ENCODE measurements around the gene GPR62.
"Not testable (repeated sequence)": the region's sequence is repeated elsewhere in the genome, so short reads cannot be mapped to it uniquely, and the experiment has no call there.

Gene GPR62

DNA sequence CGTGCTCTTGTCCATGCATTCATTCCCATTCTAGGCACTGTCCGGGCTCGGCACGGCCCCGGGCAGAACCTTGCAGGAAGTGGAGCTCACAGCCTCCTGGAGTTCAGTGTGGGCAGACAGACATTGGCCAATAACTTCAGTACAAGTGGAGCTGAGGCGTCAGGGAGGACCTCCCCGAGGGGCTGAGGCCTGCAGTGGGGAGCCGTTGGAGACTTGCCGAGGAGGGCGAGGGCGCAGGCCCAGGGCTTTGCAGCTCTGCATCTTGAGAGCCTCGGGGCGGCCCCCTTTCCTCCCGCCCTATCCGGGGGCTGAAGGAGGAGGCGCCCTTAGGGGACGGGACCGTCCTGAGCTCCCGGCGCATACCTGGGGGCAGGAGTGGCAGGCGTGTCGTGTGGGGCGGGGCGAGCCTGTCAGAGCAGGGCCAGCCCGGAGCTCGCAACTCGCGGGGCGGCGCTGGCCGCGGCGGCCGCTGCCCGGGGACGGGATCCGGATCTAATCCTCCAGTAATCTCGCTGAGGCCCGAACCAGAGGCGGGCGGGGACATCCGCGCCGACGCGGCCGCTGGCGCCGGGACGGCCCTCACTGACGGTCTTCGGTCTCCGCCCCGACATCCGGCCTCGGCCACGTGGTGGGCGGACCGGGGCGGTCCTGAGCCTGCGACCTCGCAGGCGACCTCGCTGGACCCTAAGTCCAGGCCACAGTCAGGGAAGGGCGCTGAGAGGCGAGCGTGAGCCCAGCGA lies 27.8 kb downstream of the GPR62 start, which contains the start of gene ACY1:
ACY1 (plus strand) TSS at position 698 of the 740 bp plus-strand sequence. CDS start 530 bp downstream, outside the sequence.
- Histone ChIP-seq H3K36me3 (ENCODE audit: control insufficient read depth in 2 of 2, insufficient read depth in 2 of 2, low read length in 2 of 2) (no peaks in the 10 kb centered on the region), H3K27ac (ENCODE audit: low read depth in 2 of 2, low read length in 2 of 2) (peak within 1 kb of the TSS; percentile 97 to 100), H3K4me1 (ENCODE audit: control insufficient read depth in 2 of 2, insufficient read depth in 2 of 2, low read length in 2 of 2) (peaks cover 44 to 45% of the 10 kb centered on the region in 2 donors), H3K4me3 (ENCODE audit: low read length in 2 of 2) (peak within 1 kb of the TSS; percentile 64 to 95), H3K9ac (ENCODE audit: low read depth in 1 of 2, low read length in 2 of 2) (peak within 1 kb of the TSS; percentile 74 to 80), H3K9me3 (ENCODE audit: control insufficient read depth in 2 of 2, low read length in 2 of 2) (no peaks in the 10 kb centered on the region), H3K27me3 (ENCODE audit: control insufficient read depth in 2 of 2, insufficient read depth in 2 of 2, low read length in 2 of 2) (no peaks in the 10 kb centered on the region)

DNA sequence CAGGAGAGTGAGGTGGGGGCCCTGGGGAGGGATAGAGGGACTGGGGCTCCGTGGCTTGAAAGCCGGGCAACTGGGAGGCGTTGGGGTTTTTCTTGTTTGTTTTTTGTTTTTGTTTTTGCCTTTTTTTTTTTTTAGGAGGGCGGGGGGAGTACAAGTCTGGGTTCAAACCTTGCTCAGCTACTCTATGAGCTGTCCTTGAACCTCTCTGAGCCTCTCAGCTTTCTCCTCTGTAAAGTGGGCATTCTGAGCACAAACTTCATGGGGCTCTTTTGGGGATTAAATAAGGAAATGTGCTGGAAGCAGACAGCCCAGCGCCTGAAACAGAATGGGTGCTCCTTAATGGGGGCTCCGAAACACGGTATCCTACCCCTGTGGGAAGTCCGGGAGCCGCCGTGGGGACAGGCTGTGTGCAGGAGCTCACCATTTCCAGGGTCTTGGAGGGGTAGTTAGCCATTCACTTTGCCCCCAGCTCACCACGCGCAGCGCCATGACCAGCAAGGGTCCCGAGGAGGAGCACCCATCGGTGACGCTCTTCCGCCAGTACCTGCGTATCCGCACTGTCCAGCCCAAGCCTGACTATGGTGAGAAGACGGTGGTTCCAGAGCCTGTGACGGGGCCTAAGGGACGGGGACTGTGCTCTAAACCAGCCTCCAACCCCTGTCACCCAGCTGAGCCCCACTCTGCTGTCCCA lies 28.5 kb downstream of the GPR62 start:
- H3K27ac ChIP-seq (ENCODE audit: low read depth in 2 of 2, low read length in 2 of 2), result peak overlapping the region; percentile 97 to 100
- peak overlapping the region; percentile 74 to 80 for H3K9ac ChIP-seq (ENCODE audit: low read depth in 1 of 2, low read length in 2 of 2)
- H3K9me3 ChIP-seq (ENCODE audit: control insufficient read depth in 2 of 2, low read length in 2 of 2), result no peaks in the 10 kb centered on the region
- H3K4me3 ChIP-seq (ENCODE audit: low read length in 2 of 2), result peak overlapping the region; percentile 64 to 95
- peaks cover 44 to 45% of the 10 kb centered on the region in 2 donors for H3K4me1 ChIP-seq (ENCODE audit: control insufficient read depth in 2 of 2, insufficient read depth in 2 of 2, low read length in 2 of 2)
- H3K27me3 ChIP-seq (ENCODE audit: control insufficient read depth in 2 of 2, insufficient read depth in 2 of 2, low read length in 2 of 2), result no peaks in the 10 kb centered on the region
- H3K36me3 ChIP-seq (ENCODE audit: control insufficient read depth in 2 of 2, insufficient read depth in 2 of 2, low read length in 2 of 2), result peaks cover 0 to 1% of the 10 kb centered on the region in 2 donors

DNA sequence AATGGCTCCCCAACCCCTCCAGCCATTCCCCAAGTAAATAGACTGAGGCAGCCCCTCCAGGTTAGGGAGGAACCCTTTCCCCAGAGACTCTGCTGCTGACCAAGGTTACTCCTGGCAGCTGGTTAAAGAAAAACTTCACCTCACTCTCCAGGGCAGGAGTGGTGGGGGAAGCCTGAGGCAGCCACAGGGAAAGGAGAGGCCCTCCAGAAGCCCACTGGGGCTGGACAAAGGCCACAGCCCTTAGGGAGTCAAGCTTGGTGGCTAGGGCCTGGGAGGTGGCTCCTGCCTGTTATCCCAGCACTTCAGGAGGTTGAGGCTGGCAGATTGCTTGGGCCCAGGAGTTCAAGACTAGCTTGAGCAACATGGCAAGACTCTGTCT lies 29.1 kb downstream of the GPR62 start:
- Histone ChIP-seq H3K27ac (ENCODE audit: low read depth in 2 of 2, low read length in 2 of 2) (peak overlapping the region; percentile 97 to 100), H3K4me1 (ENCODE audit: control insufficient read depth in 2 of 2, insufficient read depth in 2 of 2, low read length in 2 of 2) (peaks cover 44 to 45% of the 10 kb centered on the region in 2 donors), H3K9me3 (ENCODE audit: control insufficient read depth in 2 of 2, low read length in 2 of 2) (no peaks in the 10 kb centered on the region), H3K27me3 (ENCODE audit: control insufficient read depth in 2 of 2, insufficient read depth in 2 of 2, low read length in 2 of 2) (no peaks in the 10 kb centered on the region), H3K36me3 (ENCODE audit: control insufficient read depth in 2 of 2, insufficient read depth in 2 of 2, low read length in 2 of 2) (peaks cover 0 to 3% of the 10 kb centered on the region in 2 donors), H3K9ac (ENCODE audit: low read depth in 1 of 2, low read length in 2 of 2) (peak overlapping the region; percentile 74 to 80), H3K4me3 (ENCODE audit: low read length in 2 of 2) (peak overlapping the region in 1 of 2 donors; percentile 95)

DNA sequence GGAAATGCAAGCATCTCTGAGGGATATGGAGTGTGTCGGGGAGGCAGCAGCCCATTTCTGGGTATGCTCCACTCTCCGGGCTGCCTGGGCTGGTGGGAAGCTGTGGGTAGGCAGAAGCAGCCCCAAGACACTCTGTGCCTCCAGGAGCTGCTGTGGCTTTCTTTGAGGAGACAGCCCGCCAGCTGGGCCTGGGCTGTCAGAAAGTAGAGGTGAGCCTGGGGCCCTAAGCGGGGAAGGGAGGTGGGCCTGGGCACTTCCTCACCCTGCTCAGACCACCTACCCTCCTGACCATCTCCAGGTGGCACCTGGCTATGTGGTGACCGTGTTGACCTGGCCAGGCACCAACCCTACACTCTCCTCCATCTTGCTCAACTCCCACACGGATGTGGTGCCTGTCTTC lies 29.9 kb downstream of the GPR62 start:
- H3K9me3 ChIP-seq (ENCODE audit: control insufficient read depth in 2 of 2, low read length in 2 of 2), result no peaks in the 10 kb centered on the region
- H3K27ac ChIP-seq (ENCODE audit: low read depth in 2 of 2, low read length in 2 of 2), result peak overlapping the region in 1 of 2 donors; percentile 61
- H3K4me3 ChIP-seq (ENCODE audit: low read length in 2 of 2), result no peak overlapping the region
- peaks cover 0 to 3% of the 10 kb centered on the region in 2 donors for H3K36me3 ChIP-seq (ENCODE audit: control insufficient read depth in 2 of 2, insufficient read depth in 2 of 2, low read length in 2 of 2)
- H3K27me3 ChIP-seq (ENCODE audit: control insufficient read depth in 2 of 2, insufficient read depth in 2 of 2, low read length in 2 of 2), result no peaks in the 10 kb centered on the region
- H3K4me1 ChIP-seq (ENCODE audit: control insufficient read depth in 2 of 2, insufficient read depth in 2 of 2, low read length in 2 of 2), result peaks cover 44 to 45% of the 10 kb centered on the region in 2 donors
- no peak overlapping the region for H3K9ac ChIP-seq (ENCODE audit: low read depth in 1 of 2, low read length in 2 of 2)

DNA sequence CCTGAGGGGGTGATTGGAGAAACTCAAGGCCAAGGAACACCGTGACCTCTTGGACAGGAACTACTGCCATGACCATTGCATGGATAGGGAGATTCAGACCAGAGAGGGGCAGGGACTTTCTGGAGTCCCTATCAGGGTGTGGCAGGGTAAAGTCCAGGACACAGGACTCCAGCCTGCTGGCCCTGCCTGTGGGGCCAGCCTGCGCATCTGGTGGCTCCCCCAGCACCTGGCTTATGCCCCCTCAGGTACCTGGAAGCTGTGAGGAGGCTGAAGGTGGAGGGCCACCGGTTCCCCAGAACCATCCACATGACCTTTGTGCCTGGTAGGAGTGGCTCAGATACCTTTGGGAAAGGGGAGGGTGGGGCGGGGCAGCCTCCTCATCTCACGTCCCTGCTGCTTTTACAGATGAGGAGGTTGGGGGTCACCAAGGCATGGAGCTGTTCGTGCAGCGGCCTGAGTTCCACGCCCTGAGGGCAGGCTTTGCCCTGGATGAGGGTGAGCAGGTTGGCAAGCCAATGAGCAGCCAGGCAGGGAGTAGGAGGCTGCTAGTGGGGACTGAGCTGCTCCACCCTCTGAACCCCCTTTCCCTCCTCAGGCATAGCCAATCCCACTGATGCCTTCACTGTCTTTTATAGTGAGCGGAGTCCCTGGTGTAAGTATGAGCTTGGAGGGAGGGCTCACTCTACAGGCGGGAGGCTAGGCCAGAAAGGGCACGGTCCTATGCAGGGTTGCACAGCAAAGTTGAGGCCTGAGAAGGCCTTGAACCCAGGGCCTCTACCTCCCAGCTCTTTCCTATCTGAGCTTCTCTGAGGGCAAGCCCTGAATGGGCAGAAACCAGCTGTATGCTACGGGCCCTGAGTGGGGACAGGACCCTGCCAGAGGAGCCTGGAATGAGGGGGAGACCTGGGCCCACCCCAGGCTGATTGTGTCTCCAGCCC lies 31.1 kb downstream of the GPR62 start:
- peak overlapping the region in 1 of 2 donors; percentile 28 for H3K4me3 ChIP-seq (ENCODE audit: low read length in 2 of 2)
- peak overlapping the region; percentile 61 to 73 for H3K27ac ChIP-seq (ENCODE audit: low read depth in 2 of 2, low read length in 2 of 2)
- peaks cover 37 to 38% of the 10 kb centered on the region in 2 donors for H3K4me1 ChIP-seq (ENCODE audit: control insufficient read depth in 2 of 2, insufficient read depth in 2 of 2, low read length in 2 of 2)
- H3K9me3 ChIP-seq (ENCODE audit: control insufficient read depth in 2 of 2, low read length in 2 of 2), result no peaks in the 10 kb centered on the region
- H3K27me3 ChIP-seq (ENCODE audit: control insufficient read depth in 2 of 2, insufficient read depth in 2 of 2, low read length in 2 of 2), result no peaks in the 10 kb centered on the region
- peaks cover 0 to 3% of the 10 kb centered on the region in 2 donors for H3K36me3 ChIP-seq (ENCODE audit: control insufficient read depth in 2 of 2, insufficient read depth in 2 of 2, low read length in 2 of 2)
- H3K9ac ChIP-seq (ENCODE audit: low read depth in 1 of 2, low read length in 2 of 2), result peak overlapping the region in 1 of 2 donors; percentile 36

DNA sequence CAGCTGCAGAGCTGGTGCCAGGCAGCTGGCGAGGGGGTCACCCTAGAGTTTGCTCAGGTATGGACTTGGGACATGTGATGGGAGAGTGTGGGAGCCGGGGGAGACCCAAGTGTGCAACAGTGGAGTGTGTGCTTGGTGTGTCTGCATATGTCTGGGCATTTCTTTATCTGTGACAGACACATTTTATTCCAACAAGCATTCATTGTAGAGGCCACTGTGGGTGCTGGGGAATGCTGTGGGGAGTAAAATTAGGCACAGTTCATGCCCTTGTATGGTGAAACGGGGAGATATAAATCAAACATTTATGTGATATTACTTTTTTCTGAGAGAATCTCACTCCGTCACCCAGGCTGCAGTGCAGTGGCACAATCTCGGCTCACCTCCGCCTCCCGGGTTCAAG lies 32.4 kb downstream of the GPR62 start:
- H3K4me1 ChIP-seq (ENCODE audit: control insufficient read depth in 2 of 2, insufficient read depth in 2 of 2, low read length in 2 of 2), result peaks cover 28 to 30% of the 10 kb centered on the region in 2 donors
- H3K27ac ChIP-seq (ENCODE audit: low read depth in 2 of 2, low read length in 2 of 2), result no peak overlapping the region
- H3K4me3 ChIP-seq (ENCODE audit: low read length in 2 of 2), result no peak overlapping the region
- H3K36me3 ChIP-seq (ENCODE audit: control insufficient read depth in 2 of 2, insufficient read depth in 2 of 2, low read length in 2 of 2), result peaks cover 1 to 4% of the 10 kb centered on the region in 2 donors
- no peaks in the 10 kb centered on the region for H3K9me3 ChIP-seq (ENCODE audit: control insufficient read depth in 2 of 2, low read length in 2 of 2)
- H3K27me3 ChIP-seq (ENCODE audit: control insufficient read depth in 2 of 2, insufficient read depth in 2 of 2, low read length in 2 of 2), result no peaks in the 10 kb centered on the region
- H3K9ac ChIP-seq (ENCODE audit: low read depth in 1 of 2, low read length in 2 of 2), result no peak overlapping the region

DNA sequence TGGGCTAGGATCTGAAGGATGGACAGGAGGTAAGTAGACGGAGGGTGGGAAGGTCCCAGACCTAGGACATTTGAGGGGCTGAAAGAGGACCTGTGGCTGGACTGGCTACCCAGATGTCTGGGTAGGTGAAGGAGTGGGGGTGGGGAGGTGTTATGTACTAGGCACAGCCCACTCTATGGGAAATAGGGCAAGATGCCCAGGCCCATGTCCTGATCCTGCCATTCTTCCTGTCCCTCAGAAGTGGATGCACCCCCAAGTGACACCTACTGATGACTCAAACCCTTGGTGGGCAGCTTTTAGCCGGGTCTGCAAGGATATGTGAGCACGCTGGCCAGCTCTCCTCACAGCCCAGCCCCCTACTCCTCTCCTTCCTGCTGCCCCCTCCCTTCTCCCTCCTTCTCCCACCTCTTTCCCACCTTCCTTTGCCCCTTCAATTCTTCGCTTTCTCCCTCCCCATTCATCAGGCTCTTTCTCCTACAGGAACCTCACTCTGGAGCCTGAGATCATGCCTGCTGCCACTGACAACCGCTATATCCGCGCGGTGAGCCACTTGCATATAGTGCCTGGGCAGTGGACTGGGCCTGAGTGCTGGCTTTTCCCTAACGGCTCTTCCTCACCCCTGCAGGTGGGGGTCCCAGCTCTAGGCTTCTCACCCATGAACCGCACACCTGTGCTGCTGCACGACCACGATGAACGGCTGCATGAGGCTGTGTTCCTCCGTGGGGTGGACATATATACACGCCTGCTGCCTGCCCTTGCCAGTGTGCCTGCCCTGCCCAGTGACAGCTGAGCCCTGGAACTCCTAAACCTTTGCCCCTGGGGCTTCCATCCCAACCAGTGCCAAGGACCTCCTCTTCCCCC lies 33.3 kb downstream of the GPR62 start:
- Histone ChIP-seq H3K27ac (ENCODE audit: low read depth in 2 of 2, low read length in 2 of 2) (no peak overlapping the region), H3K9me3 (ENCODE audit: control insufficient read depth in 2 of 2, low read length in 2 of 2) (no peaks in the 10 kb centered on the region), H3K4me1 (ENCODE audit: control insufficient read depth in 2 of 2, insufficient read depth in 2 of 2, low read length in 2 of 2) (peaks cover 24 to 27% of the 10 kb centered on the region in 2 donors), H3K4me3 (ENCODE audit: low read length in 2 of 2) (no peak overlapping the region), H3K9ac (ENCODE audit: low read depth in 1 of 2, low read length in 2 of 2) (no peak overlapping the region), H3K36me3 (ENCODE audit: control insufficient read depth in 2 of 2, insufficient read depth in 2 of 2, low read length in 2 of 2) (peaks cover 7 to 8% of the 10 kb centered on the region in 2 donors), H3K27me3 (ENCODE audit: control insufficient read depth in 2 of 2, insufficient read depth in 2 of 2, low read length in 2 of 2) (no peaks in the 10 kb centered on the region)

DNA sequence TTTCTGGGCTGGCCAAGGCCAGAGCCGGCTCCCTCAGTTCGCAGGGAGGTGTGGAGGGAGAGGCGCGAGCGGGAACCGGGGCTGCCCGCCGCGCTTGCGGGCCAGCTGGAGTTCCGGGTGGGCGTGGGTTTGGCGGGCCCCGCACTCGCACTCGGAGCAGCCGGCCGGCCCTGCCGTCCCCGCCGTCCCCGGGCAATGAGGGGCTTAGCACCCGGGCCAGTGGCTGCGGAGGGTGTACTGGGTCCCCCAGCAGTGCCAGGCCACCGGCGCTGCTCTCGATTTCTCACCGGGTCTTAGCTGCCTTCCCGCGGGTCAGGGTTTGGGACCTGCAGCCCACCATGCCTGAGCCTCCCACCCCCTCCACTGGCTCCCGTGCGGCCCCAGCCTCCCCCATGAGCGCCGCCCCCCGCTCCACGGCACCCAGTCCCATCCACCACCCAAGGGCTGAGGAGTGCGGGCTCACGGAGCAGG lies 35.4 kb downstream of the GPR62 start:
- Histone ChIP-seq H3K36me3 (ENCODE audit: control insufficient read depth in 2 of 2, insufficient read depth in 2 of 2, low read length in 2 of 2) (peaks cover 18% of the 10 kb centered on the region in 2 donors), H3K4me1 (ENCODE audit: control insufficient read depth in 2 of 2, insufficient read depth in 2 of 2, low read length in 2 of 2) (peaks cover 21 to 26% of the 10 kb centered on the region in 2 donors)
- not testable (repeated sequence) for H3K27ac ChIP-seq (ENCODE audit: low read depth in 2 of 2, low read length in 2 of 2); H3K27me3 ChIP-seq (ENCODE audit: control insufficient read depth in 2 of 2, insufficient read depth in 2 of 2, low read length in 2 of 2); H3K4me3 ChIP-seq (ENCODE audit: low read length in 2 of 2); H3K9ac ChIP-seq (ENCODE audit: low read depth in 1 of 2, low read length in 2 of 2); H3K9me3 ChIP-seq (ENCODE audit: control insufficient read depth in 2 of 2, low read length in 2 of 2)
